WTC11 (cell line): ENCODE measurements around the gene CTCF. TPM values are rescaled to one million over a fixed set of nuclear protein-coding genes. Genes with fewer than 3 reads are reported as not detected.
A peak's percentile ranks its signal among the peaks of the same experiment; 100 is the strongest.

Source experiments
- ATAC-seq: fragments of 200-7000 bp; cut with Tn5 transposase; 2 replicates; pipeline ENCODE4 v1.10.0; 2021; ENCODE audit warnings: mild to moderate bottlenecking, moderate library complexity
- CTCF ChIA-PET: fragments of 300-600 bp; sonication (Branson Sonifier 250); formaldehyde crosslinking; loops from one replicate; lab custom pipeline; 2021; ENCODE audit warnings: antibody characterized with exemption; lab: Charles Lee
- POLR2A ChIA-PET: fragments of 350-600 bp; sonication (Branson Sonifier 250); formaldehyde crosslinking; loops from one replicate; lab custom pipeline; 2021; ENCODE audit warnings: antibody characterized with exemption; lab: Charles Lee
- DNase-seq: peaks from one replicate; pipeline ENCODE4 v3.0.0; 2021; ENCODE audit warnings: low spot score
- H3K27ac Mint-ChIP-seq: 2 replicates; pipeline ENCODE4 v1.8.0; 2021; ENCODE audit warnings: mixed read lengths
- H3K27me3 Mint-ChIP-seq: 2 replicates; pipeline ENCODE4 v1.8.0; 2021; ENCODE audit warnings: low read depth, mild to moderate bottlenecking, moderate library complexity, mixed read lengths
- H3K36me3 Mint-ChIP-seq: 2 replicates; pipeline ENCODE4 v1.8.0; 2021; ENCODE audit warnings: mixed read lengths
- H3K4me1 Mint-ChIP-seq: 2 replicates; pipeline ENCODE4 v1.8.0; 2022; ENCODE audit warnings: mixed read lengths
- H3K4me3 Mint-ChIP-seq: 2 replicates; pipeline ENCODE4 v1.8.0; 2021; ENCODE audit warnings: mild to moderate bottlenecking, moderate library complexity, mixed read lengths
- H3K9me3 Mint-ChIP-seq: 2 replicates; pipeline ENCODE4 v1.8.0; 2021; ENCODE audit warnings: mixed read lengths
- AFF4 ChIP-seq: sonication (generic); formaldehyde crosslinking; IDR thresholded peaks from 2 replicates; pipeline ENCODE4 v1.8.1; 2023; ENCODE audit warnings: mild to moderate bottlenecking, missing genetic modification reagents, borderline replicate concordance
- CTCF ChIP-seq: fragments of 200-600 bp; IDR thresholded peaks from 2 replicates; pipeline ENCODE4 v1.8.0; 2022; ENCODE audit warnings: antibody characterized with exemption
- E2F4 ChIP-seq: sonication (generic); formaldehyde crosslinking; IDR thresholded peaks from 2 replicates; pipeline ENCODE4 v1.8.1; 2022; ENCODE audit warnings: low read depth, mild to moderate bottlenecking, moderate library complexity, missing genetic modification reagents, borderline replicate concordance
- ETV6 ChIP-seq: sonication (generic); formaldehyde crosslinking; IDR thresholded peaks from 2 replicates; pipeline ENCODE4 v1.8.1; 2022; ENCODE audit warnings: mild to moderate bottlenecking, missing genetic modification reagents
- GABPB1 ChIP-seq: sonication (generic); formaldehyde crosslinking; IDR thresholded peaks from 2 replicates; pipeline ENCODE4 v1.8.1; 2023; ENCODE audit warnings: mild to moderate bottlenecking, missing genetic modification reagents
- GTF2I ChIP-seq: fragments of 250-450 bp; sonication (Bioruptor Pico); conservative IDR thresholded peaks from 2 replicates; pipeline ENCODE4 v1.4.0; 2021; ENCODE audit warnings: mild to moderate bottlenecking
- HMGXB4 ChIP-seq: sonication (generic); formaldehyde crosslinking; IDR thresholded peaks from 2 replicates; pipeline ENCODE4 v1.8.1; 2023; ENCODE audit warnings: mild to moderate bottlenecking, moderate library complexity, missing genetic modification reagents
- MXD4 ChIP-seq: fragments of 250-450 bp; sonication (Bioruptor Pico); IDR thresholded peaks from 2 replicates; pipeline ENCODE4 v1.8.0; 2021; ENCODE audit warnings: mild to moderate bottlenecking, moderate library complexity, borderline replicate concordance
- NFATC4 ChIP-seq: fragments of 250-450 bp; sonication (Bioruptor Pico); IDR thresholded peaks from 2 replicates; pipeline ENCODE4 v1.9.0; 2021; ENCODE audit warnings: mild to moderate bottlenecking
- NR2C2 ChIP-seq: sonication (generic); formaldehyde crosslinking; IDR thresholded peaks from 2 replicates; pipeline ENCODE4 v1.8.0; 2022; ENCODE audit warnings: mild to moderate bottlenecking, missing genetic modification reagents
- PREB ChIP-seq: sonication (generic); formaldehyde crosslinking; IDR thresholded peaks from 2 replicates; pipeline ENCODE4 v1.8.1; 2022; ENCODE audit warnings: mild to moderate bottlenecking, missing genetic modification reagents, moderate library complexity, borderline replicate concordance
- SP1 ChIP-seq: sonication (generic); formaldehyde crosslinking; conservative IDR thresholded peaks from 2 replicates; pipeline ENCODE4 v1.8.1; 2022; ENCODE audit warnings: missing genetic modification reagents
- ZNF121 ChIP-seq: sonication (generic); formaldehyde crosslinking; IDR thresholded peaks from 2 replicates; pipeline ENCODE4 v1.8.0; 2023; ENCODE audit warnings: missing genetic modification reagents
- ZNF281 ChIP-seq: sonication (generic); formaldehyde crosslinking; IDR thresholded peaks from 2 replicates; pipeline ENCODE4 v1.8.0; 2023; ENCODE audit warnings: mild to moderate bottlenecking, missing genetic modification reagents
- ZNF512 ChIP-seq: sonication (generic); formaldehyde crosslinking; IDR thresholded peaks from 2 replicates; pipeline ENCODE4 v1.8.1; 2022; ENCODE audit warnings: missing genetic modification reagents, borderline replicate concordance
- total RNA-seq: library from RNA; stranded (reverse); gene quantifications from 3 replicates; pipeline ENCODE4 v1.2.3, GENCODE V29; 2021

The CTCF gene
- total RNA-seq, 1 experiment from 2014 or later, result 55.4 TPM

- POLR2A ChIA-PET, result interaction anchor here (0.7 to 1.5 kb wide), 3 partner anchors 9 to 139 kb away, joined by 3 to 6 read pairs (median 3); partner anchors contain the start of genes ACD and CTCF
- CTCF ChIA-PET, result interaction anchor here (0.5 to 4.5 kb wide), 95 partner anchors 9 to 565 kb away, joined by 3 to 184 read pairs (median 5); partner anchors contain the start of genes ACD, AGRP, ATP6V0D1 and C16orf86
- Mint-ChIP-seq H3K27ac (peak overlapping the region; percentile 95), H3K36me3 (no peaks in the 10 kb centered on the region), H3K4me3 (peak overlapping the region; percentile 84), H3K27me3 (peaks cover 88% of the 10 kb centered on the region), H3K4me1 (no peaks in the 10 kb centered on the region), H3K9me3 (no peaks in the 10 kb centered on the region)
- TF ChIP-seq GABPB1 (CRISPR knock-in tag) (peak; percentile 29), AFF4 (CRISPR knock-in tag) (no peak), MXD4 (CRISPR knock-in tag) (no peak), SP1 (peak; percentile 50; the same call in 1 of the 2 replicates), ZNF512 (no peak), PREB (CRISPR knock-in tag) (no peak), NR2C2 (CRISPR knock-in tag) (no peak), E2F4 (CRISPR knock-in tag) (no peak), ZNF121 (CRISPR knock-in tag) (peak; percentile 41; the same call in 1 of the 2 replicates), HMGXB4 (CRISPR knock-in tag) (peak; percentile 76), NFATC4 (no peak), CTCF (peak; percentile 72), ETV6 (CRISPR knock-in tag) (no peak), ZNF281 (CRISPR knock-in tag) (no peak), GTF2I (CRISPR knock-in tag) (no peak)
- ATAC-seq, result peak; percentile 88
- DNase-seq, result peak; percentile 99
Measured at GRCh38 chr16:67521095-67521804, 41.1 kb upstream of the CTCF start.
